A549 treated with CpdA at 1 μM for 4 hours (cell line): ENCODE data around the gene FATE1. TPM values are rescaled to one million over a fixed set of nuclear protein-coding genes. Genes with fewer than 3 reads are reported as not detected.

Experiments
- total RNA-seq: library from RNA; stranded (reverse); fragments of 200-300 nt; extraction: Qiagen RNA extraction; gene quantifications from 5 replicates; pipeline ENCODE4 v1.2.3, GENCODE V29; 2022; ENCODE audit warnings: low read depth

Gene FATE1, protein sequence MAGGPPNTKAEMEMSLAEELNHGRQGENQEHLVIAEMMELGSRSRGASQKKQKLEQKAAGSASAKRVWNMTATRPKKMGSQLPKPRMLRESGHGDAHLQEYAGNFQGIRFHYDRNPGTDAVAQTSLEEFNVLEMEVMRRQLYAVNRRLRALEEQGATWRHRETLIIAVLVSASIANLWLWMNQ
- total RNA-seq = not detected in 5 replicates

GRCh38 chrX:151715752-151716151, at the start of gene FATE1:
FATE1 (plus strand) TSS chrX:151716035; CDS start chrX:151716120, 85 bp downstream.

GRCh38 chrX:151694661-151695582, 20.9 kb upstream of the FATE1 start, which contains the start of gene PRRG3:
PRRG3 (plus strand) TSS chrX:151695458; CDS start chrX:151698815, 3,357 bp downstream.

GRCh38 chrX:151734446-151734845, 18.6 kb downstream of the FATE1 start, which contains the start of gene CNGA2:
CNGA2 (plus strand) TSS chrX:151734746; CDS start chrX:151738484, 3,738 bp downstream.

Other genes with a start within 250 kb of the FATE1 start
- not detected in 5 replicates for gene PASD1, start 152.4 kb upstream of the FATE1 start, total RNA-seq
- gene PRRG3, start 20.6 kb upstream of the FATE1 start, total RNA-seq = not detected in 5 replicates
- gene CNGA2, start 18.7 kb downstream of the FATE1 start, total RNA-seq = not detected in 5 replicates
- gene MAGEA4, start 196.9 kb downstream of the FATE1 start, total RNA-seq = not detected in 5 replicates